T-helper 9 cell (primary cell): ENCODE data around the gene CTNNA2.

Source experiments
- DNase-seq: peaks from one replicate; pipeline ENCODE4 v3.0.0-alpha.2; 2020

The CTNNA2 gene

GRCh38 chr2:79619442-79619841 lies 106.6 kb downstream of the CTNNA2 start:
- DNase-seq, result no peak

- DNase-seq, result no peak
Observed at GRCh38 chr2:79619976-79620375, 107.1 kb downstream of the CTNNA2 start.

GRCh38 chr2:79620679-79621078 lies 107.8 kb downstream of the CTNNA2 start:
- DNase-seq, result no peak

GRCh38 chr2:79621252-79621651 lies 108.4 kb downstream of the CTNNA2 start:
- DNase-seq, result no peak

GRCh38 chr2:79621755-79622154 lies 108.9 kb downstream of the CTNNA2 start:
- no peak for DNase-seq

- DNase-seq, result no peak
Observed at GRCh38 chr2:79622508-79622907, 109.7 kb downstream of the CTNNA2 start.

GRCh38 chr2:79627237-79627636 lies 114.4 kb downstream of the CTNNA2 start:
- no peak for DNase-seq

GRCh38 chr2:79630060-79630459 lies 117.2 kb downstream of the CTNNA2 start:
- no peak for DNase-seq

GRCh38 chr2:79630972-79631557 lies 118.2 kb downstream of the CTNNA2 start:
- no peak for DNase-seq

GRCh38 chr2:79638410-79638809 lies 125.6 kb downstream of the CTNNA2 start:
- no peak for DNase-seq

- no peak for DNase-seq
Observed at GRCh38 chr2:79638954-79639353, 126.1 kb downstream of the CTNNA2 start.

- no peak for DNase-seq
Observed at GRCh38 chr2:79640001-79640400, 127.2 kb downstream of the CTNNA2 start.

GRCh38 chr2:79649531-79649930 lies 136.7 kb downstream of the CTNNA2 start:
- no peak for DNase-seq

- DNase-seq, result no peak
Observed at GRCh38 chr2:79660557-79660956, 147.7 kb downstream of the CTNNA2 start.

- DNase-seq, result no peak
Observed at GRCh38 chr2:79665091-79665490, 152.2 kb downstream of the CTNNA2 start.

- DNase-seq, result no peak
Observed at GRCh38 chr2:79666430-79666829, 153.6 kb downstream of the CTNNA2 start.

- no peak for DNase-seq
Observed at GRCh38 chr2:79669714-79670113, 156.9 kb downstream of the CTNNA2 start.

GRCh38 chr2:79670198-79670597 lies 157.3 kb downstream of the CTNNA2 start:
- no peak for DNase-seq

GRCh38 chr2:79686884-79687283 lies 174.0 kb downstream of the CTNNA2 start:
- no peak for DNase-seq

GRCh38 chr2:79695248-79695647 lies 182.4 kb downstream of the CTNNA2 start:
- DNase-seq, result no peak

GRCh38 chr2:79697200-79697599 lies 184.3 kb downstream of the CTNNA2 start:
- no peak for DNase-seq

- DNase-seq, result no peak
Observed at GRCh38 chr2:79700651-79701050, 187.8 kb downstream of the CTNNA2 start.

- no peak for DNase-seq
Observed at GRCh38 chr2:79702905-79703304, 190.1 kb downstream of the CTNNA2 start.

- DNase-seq, result no peak
Observed at GRCh38 chr2:79711098-79711497, 198.2 kb downstream of the CTNNA2 start.

- DNase-seq, result no peak
Observed at GRCh38 chr2:79713131-79713785, 200.4 kb downstream of the CTNNA2 start.
